ENCODE data around the gene OLFML1.

OLFML1 gene

GRCh38 chr11:7533199-7534041, 48.1 kb downstream of the OLFML1 start:
- DNase-seq, result no peak

GRCh38 chr11:7534042-7534378, 48.7 kb downstream of the OLFML1 start:
- no peak for DNase-seq

GRCh38 chr11:7536100-7536499, 50.8 kb downstream of the OLFML1 start:
- no peak for DNase-seq

DNA sequence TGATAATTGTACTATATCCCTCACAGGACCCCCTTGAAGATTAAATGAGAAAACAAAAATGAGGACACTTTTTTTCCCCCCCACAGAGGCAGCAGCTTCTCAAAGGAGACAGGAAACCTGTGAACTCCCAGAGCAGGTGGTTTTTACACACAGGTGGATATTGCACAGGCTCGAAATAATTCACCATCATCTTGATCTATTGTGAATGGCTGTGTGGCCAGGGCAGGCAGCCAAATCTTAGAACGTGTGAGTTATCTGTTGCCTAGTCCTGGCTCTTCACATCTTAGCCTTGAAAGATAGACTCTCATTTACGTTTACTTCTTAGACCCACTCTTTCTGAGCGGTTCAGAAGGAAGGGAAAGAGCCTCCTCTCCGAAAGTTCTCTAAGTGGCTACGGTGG, 52.0 kb downstream of the OLFML1 start:
- no peak for DNase-seq

DNA sequence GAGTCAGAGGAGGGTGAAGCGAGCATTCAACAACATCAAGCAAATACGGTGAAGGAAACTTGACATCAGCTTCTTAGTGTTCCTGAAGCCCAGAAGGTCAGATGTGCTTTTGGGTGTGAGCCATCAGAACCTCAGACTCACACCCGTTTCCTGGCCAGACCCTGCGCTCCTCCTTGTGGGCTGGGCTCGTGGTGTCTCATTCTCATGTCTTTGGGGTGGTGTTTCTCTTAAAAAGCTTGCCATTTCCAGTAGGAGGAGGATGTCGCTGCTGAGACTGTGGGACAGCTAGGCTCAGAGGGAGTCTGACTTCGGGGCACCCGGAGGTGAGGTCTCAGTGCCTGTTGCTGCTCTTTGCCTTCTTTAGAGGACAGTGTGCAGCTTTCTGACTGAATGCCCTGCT, 52.7 kb downstream of the OLFML1 start:
- DNase-seq, result no peak

- no peak for DNase-seq
Measured at GRCh38 chr11:7538466-7539454, 53.5 kb downstream of the OLFML1 start.

GRCh38 chr11:7540830-7541555, 55.7 kb downstream of the OLFML1 start:
- DNase-seq, result no peak

DNA sequence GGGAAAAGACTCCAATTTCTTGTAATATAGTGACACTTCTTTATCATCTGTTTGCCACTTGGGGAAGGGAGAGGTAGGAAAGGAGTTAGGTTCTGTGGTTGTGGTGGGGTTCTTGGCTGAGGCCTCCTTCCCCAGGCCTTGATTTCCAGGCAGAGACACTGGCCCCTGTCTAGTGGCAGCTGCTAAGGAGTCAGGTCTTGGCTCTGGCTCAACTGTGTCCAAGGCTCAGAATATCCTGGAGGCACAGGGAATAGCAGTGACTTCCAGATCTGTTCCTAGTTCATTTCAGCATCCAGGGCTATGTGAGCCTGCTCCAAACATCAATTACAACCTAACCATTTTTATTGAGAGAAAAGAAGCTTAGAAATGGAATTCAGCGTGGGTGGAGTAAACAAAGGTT, 58.0 kb downstream of the OLFML1 start:
- DNase-seq, result no peak

DNA sequence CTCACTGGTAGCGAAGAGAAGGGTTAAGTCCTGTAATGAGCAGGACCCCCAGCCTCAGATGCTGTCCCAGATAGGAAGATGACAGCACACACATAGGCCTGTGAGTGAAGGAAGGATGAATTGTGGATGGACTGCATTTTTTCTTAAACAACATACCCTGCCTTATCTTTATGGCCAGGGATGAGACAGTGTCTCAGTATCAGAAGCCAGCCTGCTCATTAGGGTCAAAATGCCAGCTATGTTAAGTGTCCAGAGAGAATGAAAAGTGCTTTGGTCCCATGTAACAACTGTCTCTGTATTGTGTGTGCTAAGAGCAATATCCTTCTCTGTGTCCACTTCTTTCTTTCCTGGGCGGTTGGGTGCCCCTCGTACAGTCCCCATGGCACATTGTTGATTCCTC, 58.7 kb downstream of the OLFML1 start:
- no peak for DNase-seq

GRCh38 chr11:7545611-7546010, 60.3 kb downstream of the OLFML1 start:
- no peak for DNase-seq

GRCh38 chr11:7546324-7546791, 61.1 kb downstream of the OLFML1 start:
- DNase-seq, result no peak

DNA sequence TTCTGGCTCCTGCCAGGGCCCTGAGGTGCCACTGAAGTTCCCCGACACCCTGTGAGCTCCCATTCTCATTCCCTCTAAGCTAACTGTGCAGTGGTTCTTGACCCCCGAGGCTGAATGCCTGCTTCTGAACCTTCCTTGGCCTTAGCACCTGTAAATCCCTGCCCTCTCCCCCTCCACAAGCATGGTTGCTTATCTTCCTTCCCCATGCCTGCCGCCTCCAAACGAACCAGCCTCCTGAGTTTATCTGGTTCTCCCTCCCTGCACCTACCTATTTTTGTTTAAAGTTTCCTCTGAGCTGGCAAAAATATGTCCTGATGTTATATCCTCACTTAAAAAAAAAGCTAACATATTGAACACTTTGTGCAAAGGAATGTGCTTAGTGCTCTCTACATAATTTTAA, 62.4 kb downstream of the OLFML1 start:
- DNase-seq, result no peak

- DNase-seq, result no peak
Measured at GRCh38 chr11:7548659-7549274, 63.5 kb downstream of the OLFML1 start.

- no peak for DNase-seq
Measured at GRCh38 chr11:7549681-7550080, 64.4 kb downstream of the OLFML1 start.

DNA sequence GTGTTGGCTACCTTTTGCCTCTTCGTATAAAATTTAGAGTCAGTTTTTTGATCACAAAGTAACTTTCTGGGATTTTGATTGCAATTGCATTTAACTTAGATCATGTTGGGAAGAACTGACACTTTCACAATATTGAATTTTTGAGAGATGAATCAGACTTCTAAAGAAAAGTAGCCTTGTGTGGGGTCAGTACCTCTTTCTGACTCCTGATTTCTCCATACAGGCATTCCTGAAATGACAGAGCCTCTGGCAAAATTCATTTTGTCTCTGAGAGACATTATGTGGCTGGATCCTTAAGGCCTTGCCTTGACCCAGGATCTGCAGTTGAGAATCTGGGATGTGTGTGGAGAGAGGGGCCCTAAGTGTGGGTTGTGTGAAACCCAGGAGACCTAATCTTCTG, 66.3 kb downstream of the OLFML1 start:
- DNase-seq, result no peak

DNA sequence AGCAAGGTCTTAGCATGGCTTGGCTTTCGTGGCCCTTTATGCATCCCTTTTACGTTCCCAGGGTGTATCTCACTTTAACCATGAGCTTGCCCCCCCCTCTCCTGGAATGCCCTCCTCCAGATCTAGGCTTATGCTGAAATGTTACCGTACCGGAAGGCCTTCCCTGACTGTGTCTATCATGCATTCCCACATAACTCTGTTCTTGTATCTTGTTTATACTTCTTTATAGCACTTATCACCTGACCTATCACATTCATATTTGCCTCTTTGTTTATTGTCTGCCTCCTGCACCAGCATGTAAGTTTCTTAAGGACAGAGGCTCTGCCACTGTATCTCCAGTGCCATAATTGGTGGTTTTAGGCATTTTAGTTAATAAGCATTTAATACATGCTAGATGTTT, 67.4 kb downstream of the OLFML1 start:
- DNase-seq, result no peak

DNA sequence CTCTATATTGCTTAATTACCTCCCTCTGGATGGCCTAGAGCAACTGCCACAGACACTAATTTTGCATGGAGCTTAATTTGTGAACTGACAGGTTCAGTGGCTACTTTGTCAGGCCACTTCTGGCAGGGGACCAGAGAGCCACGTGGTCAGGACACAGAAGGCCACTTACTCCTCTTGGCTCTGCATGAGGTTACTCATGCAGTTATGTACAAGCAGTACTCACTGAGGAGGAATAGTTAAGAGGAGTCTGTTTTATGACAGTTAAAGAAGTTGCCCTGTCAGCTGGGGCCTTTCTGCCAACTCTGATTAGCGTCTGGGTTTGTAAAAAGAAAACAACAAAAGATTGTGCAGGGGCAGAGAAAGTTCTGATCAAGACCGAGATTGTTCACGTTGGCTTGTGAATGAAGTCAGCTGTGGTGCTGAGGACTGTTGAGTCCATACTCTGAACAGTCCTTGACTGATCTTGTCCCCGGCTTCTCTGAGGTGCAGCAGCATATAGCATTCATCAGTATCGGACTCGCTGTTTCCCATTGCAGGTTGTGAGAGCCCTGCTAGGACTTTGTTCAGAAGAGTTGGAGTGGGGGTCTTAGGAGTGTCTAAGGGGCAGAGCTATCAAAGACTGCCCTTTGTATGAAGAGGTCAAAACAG, 69.9 kb downstream of the OLFML1 start:
- no peak for DNase-seq

- no peak for DNase-seq
Measured at GRCh38 chr11:7558046-7558445, 72.7 kb downstream of the OLFML1 start.

DNA sequence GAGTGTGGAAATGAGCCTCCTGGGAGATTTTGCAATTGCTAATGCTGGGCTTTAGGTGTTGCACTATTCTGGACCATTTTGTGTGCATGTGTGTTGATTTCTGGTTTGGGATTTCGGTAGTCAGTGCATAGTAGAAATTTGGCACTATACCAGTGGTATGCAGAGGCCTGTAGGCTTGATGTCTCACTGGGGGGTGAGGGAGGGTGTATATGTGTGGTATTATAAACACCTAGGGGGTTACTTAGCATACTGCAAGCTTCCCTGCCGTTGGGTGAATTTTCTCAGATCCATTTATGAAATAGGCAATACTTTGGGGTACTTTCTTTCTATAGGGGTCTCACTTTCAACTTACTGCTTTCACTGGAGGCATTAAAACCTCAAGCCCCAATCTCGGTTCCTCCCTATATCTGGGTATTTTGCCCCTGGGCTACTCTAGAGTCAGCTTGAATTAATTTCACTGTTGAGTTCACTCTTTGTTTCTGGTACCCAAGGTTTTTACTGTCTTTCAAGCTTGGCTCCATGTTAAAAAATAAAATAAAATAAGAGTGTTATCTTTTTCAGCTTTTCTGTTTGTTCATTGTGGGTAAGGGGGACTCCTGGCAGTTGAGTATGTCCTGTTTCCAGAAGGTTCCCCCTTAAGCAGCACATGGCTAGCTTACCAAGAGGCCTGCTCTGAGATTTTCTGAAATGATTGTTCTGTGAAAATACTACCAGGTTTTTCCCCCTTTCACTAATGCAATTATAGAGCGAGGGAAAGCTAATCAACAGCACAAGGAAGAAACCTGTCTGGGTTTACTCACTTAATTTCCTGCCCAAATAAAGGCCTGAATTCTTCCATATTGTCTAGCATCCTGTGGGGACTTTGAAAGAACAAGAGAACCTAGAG, 74.3 kb downstream of the OLFML1 start:
- DNase-seq, result no peak

Data from NCI-H2107 (cell line).